Hippocampal formation (tissue), 2 donors: ENCODE results near the gene PFKM.
A peak's percentile ranks its signal among the peaks of the same experiment; 100 is the strongest.

Experiments used
- DNase-seq, 2 donors: peaks; one replicate each; lab custom pipeline; 2025; lab: John Stamatoyannopoulos, UW

The PFKM gene

GRCh38 chr12:48187916-48188695 is 68.9 kb downstream of the PFKM start:
- DNase-seq = no peak

- peak; percentile 45 to 76 for DNase-seq
These were observed 70.4 kb downstream of the PFKM start for GRCh38 chr12:48189331-48190125.

GRCh38 chr12:48191096-48191495 is 71.9 kb downstream of the PFKM start:
- DNase-seq = no peak

GRCh38 chr12:48192861-48193260 is 73.7 kb downstream of the PFKM start:
- no peak for DNase-seq

GRCh38 chr12:48193623-48194022 is 74.5 kb downstream of the PFKM start:
- DNase-seq = no peak

- no peak for DNase-seq
These were observed 75.6 kb downstream of the PFKM start for GRCh38 chr12:48194799-48195201.
